HEK293 (cell line): Measurements from ENCODE around the gene OR7G1.

ENCODE experiments used
- CTCF ChIA-PET: fragments of 350-600 bp; formaldehyde crosslinking; extraction: SDS; loops from one replicate; lab custom pipeline; 2021; ENCODE audit warnings: antibody characterized with exemption; lab: Yijun Ruan, JAX
- POLR2A ChIA-PET: fragments of 300-600 bp; formaldehyde crosslinking; extraction: SDS; loops from one replicate; lab custom pipeline; 2020; ENCODE audit warnings: antibody characterized with exemption, inconsistent platforms; lab: Yijun Ruan, JAX
- H3K27ac ChIP-seq: fragments of 200-500 bp; sonication (Bioruptor generic); 2 replicates; pipeline ENCODE4 v1.5.1; 2014; ENCODE audit warnings: low read depth, low read length, control low read depth, inconsistent platforms; ENCODE audit errors: extremely low read depth
- H3K36me3 ChIP-seq, 2 experiments: fragments of 200-500 bp in 1 of 2; sonication (Bioruptor generic) in 1 of 2; 1 replicate in 1 of 2; 2 replicates in 1 of 2; pipeline ENCODE4 v1.5.1; 2014 to 2017; ENCODE audit warnings: inconsistent platforms in 2 of 2, low read length in 2 of 2; ENCODE audit not compliant: control insufficient read depth in 2 of 2, insufficient read depth in 1 of 2
- H3K4me1 ChIP-seq: fragments of 200-500 bp; sonication (Bioruptor generic); 2 replicates; pipeline ENCODE4 v1.5.1; 2014; ENCODE audit warnings: mild to moderate bottlenecking, low read length, inconsistent platforms; ENCODE audit not compliant: control insufficient read depth, insufficient read depth
- H3K4me3 ChIP-seq: 2 replicates; pipeline ENCODE4 v1.5.1; 2011; ENCODE audit warnings: low read depth, mild to moderate bottlenecking, control low read depth, low read length, moderate library complexity
- H3K9me3 ChIP-seq: fragments of 200-500 bp; sonication (Bioruptor generic); 2 replicates; pipeline ENCODE4 v1.5.1; 2014; ENCODE audit warnings: low read depth, low read length, inconsistent platforms; ENCODE audit not compliant: control insufficient read depth, insufficient read depth
- BCL11B ChIP-seq: fragments of 450-650 bp; formaldehyde crosslinking; IDR thresholded peaks from 2 replicates; pipeline ENCODE4 v1.5.1; 2016; ENCODE audit warnings: low read depth, missing biosample characterization, missing genetic modification characterization
- KLF8 ChIP-seq: fragments of 450-650 bp; formaldehyde crosslinking; IDR thresholded peaks from 2 replicates; pipeline ENCODE4 v1.5.1; 2016; ENCODE audit warnings: missing biosample characterization, missing genetic modification characterization
- SCRT2 ChIP-seq: fragments of 450-650 bp; formaldehyde crosslinking; IDR thresholded peaks from 2 replicates; pipeline ENCODE4 v1.5.1; 2016; ENCODE audit warnings: missing biosample characterization, missing genetic modification characterization
- ZBTB17 ChIP-seq: fragments of 450-650 bp; formaldehyde crosslinking; IDR thresholded peaks from 2 replicates; pipeline ENCODE4 v1.5.1; 2016; ENCODE audit warnings: missing biosample characterization, missing genetic modification characterization
- ZBTB20 ChIP-seq: fragments of 450-650 bp; formaldehyde crosslinking; IDR thresholded peaks from 2 replicates; pipeline ENCODE4 v1.5.1; 2016; ENCODE audit warnings: missing biosample characterization, missing genetic modification characterization
- ZFP37 ChIP-seq: fragments of 450-650 bp; formaldehyde crosslinking; IDR thresholded peaks from 2 replicates; pipeline ENCODE4 v1.5.1; 2016; ENCODE audit warnings: missing biosample characterization, missing genetic modification characterization
- ZNF16 ChIP-seq: fragments of 450-650 bp; formaldehyde crosslinking; IDR thresholded peaks from 2 replicates; pipeline ENCODE4 v1.5.1; 2016; ENCODE audit warnings: low read depth, missing biosample characterization, missing genetic modification characterization
- ZNF169 ChIP-seq: fragments of 450-650 bp; formaldehyde crosslinking; IDR thresholded peaks from 2 replicates; pipeline ENCODE4 v1.5.1; 2016; ENCODE audit warnings: missing biosample characterization, missing genetic modification characterization
- ZNF2 ChIP-seq: fragments of 450-650 bp; formaldehyde crosslinking; IDR thresholded peaks from 2 replicates; pipeline ENCODE4 v1.5.1; 2016; ENCODE audit warnings: missing biosample characterization, missing genetic modification characterization
- ZNF214 ChIP-seq: fragments of 450-650 bp; formaldehyde crosslinking; IDR thresholded peaks from 2 replicates; pipeline ENCODE4 v1.5.1; 2017; ENCODE audit warnings: missing biosample characterization, mild to moderate bottlenecking, missing genetic modification characterization, borderline replicate concordance
- ZNF274 ChIP-seq, 2 experiments: fragments of 200-500 bp in 1 of 2; fragments of 450-650 bp in 1 of 2; sonication (Bioruptor generic) in 1 of 2; formaldehyde crosslinking in 1 of 2; IDR thresholded peaks; 2 replicates each; pipeline versions ENCODE4 v1.5.1 to v1.6.1; 2014 to 2016; ENCODE audit warnings: borderline replicate concordance in 1 of 2, inconsistent platforms in 1 of 2, low read length in 1 of 2, missing biosample characterization in 1 of 2, missing genetic modification characterization in 1 of 2
- ZNF302 ChIP-seq: fragments of 450-650 bp; formaldehyde crosslinking; IDR thresholded peaks from 2 replicates; pipeline ENCODE4 v1.5.1; 2016; ENCODE audit warnings: missing biosample characterization, missing genetic modification characterization, low read depth
- ZNF404 ChIP-seq: fragments of 450-650 bp; formaldehyde crosslinking; IDR thresholded peaks from 2 replicates; pipeline ENCODE4 v1.5.1; 2017; ENCODE audit warnings: missing biosample characterization, missing genetic modification characterization
- ZNF48 ChIP-seq: fragments of 450-650 bp; formaldehyde crosslinking; IDR thresholded peaks from 2 replicates; pipeline ENCODE4 v1.5.1; 2016; ENCODE audit warnings: missing biosample characterization, missing genetic modification characterization
- ZNF521 ChIP-seq: fragments of 450-650 bp; formaldehyde crosslinking; IDR thresholded peaks from 2 replicates; pipeline ENCODE4 v1.5.1; 2017; ENCODE audit warnings: missing biosample characterization, mild to moderate bottlenecking, missing genetic modification characterization
- ZNF561 ChIP-seq: fragments of 450-650 bp; IDR thresholded peaks from 2 replicates; pipeline ENCODE4 v1.5.1; 2018; ENCODE audit warnings: missing biosample characterization, missing genetic modification characterization, borderline replicate concordance
- ZNF585B ChIP-seq: fragments of 450-650 bp; formaldehyde crosslinking; IDR thresholded peaks from 2 replicates; pipeline ENCODE4 v1.5.1; 2016; ENCODE audit warnings: missing biosample characterization, missing genetic modification characterization
- ZNF610 ChIP-seq: fragments of 450-650 bp; formaldehyde crosslinking; IDR thresholded peaks from 2 replicates; pipeline ENCODE4 v1.5.1; 2016; ENCODE audit warnings: missing biosample characterization, missing genetic modification characterization, borderline replicate concordance
- ZNF629 ChIP-seq: fragments of 450-650 bp; formaldehyde crosslinking; IDR thresholded peaks from 2 replicates; pipeline ENCODE4 v1.5.1; 2017; ENCODE audit warnings: missing biosample characterization, missing genetic modification characterization
- ZNF664 ChIP-seq: fragments of 450-650 bp; formaldehyde crosslinking; IDR thresholded peaks from 2 replicates; pipeline ENCODE4 v1.5.1; 2016; ENCODE audit warnings: missing biosample characterization, missing genetic modification characterization
- ZNF776 ChIP-seq: fragments of 450-650 bp; formaldehyde crosslinking; IDR thresholded peaks from 2 replicates; pipeline ENCODE4 v1.5.0; 2017; ENCODE audit warnings: missing biosample characterization, missing genetic modification characterization, borderline replicate concordance
- TF ChIP-seq, protein P1 (sequence below): fragments of 450-650 bp; formaldehyde crosslinking; IDR thresholded peaks from 2 replicates; pipeline ENCODE4 v1.5.1; 2016; ENCODE audit warnings: missing biosample characterization, missing genetic modification characterization
- TF ChIP-seq, protein P2 (sequence below): fragments of 450-650 bp; formaldehyde crosslinking; IDR thresholded peaks from 2 replicates; pipeline ENCODE4 v1.5.1; 2016; ENCODE audit warnings: missing biosample characterization, missing genetic modification characterization
- TF ChIP-seq, protein P3 (sequence below): fragments of 450-650 bp; formaldehyde crosslinking; IDR thresholded peaks from 2 replicates; pipeline ENCODE4 v1.5.1; 2016; ENCODE audit warnings: missing biosample characterization, missing genetic modification characterization
- TF ChIP-seq, protein P4 (sequence below): fragments of 450-650 bp; formaldehyde crosslinking; IDR thresholded peaks from 2 replicates; pipeline ENCODE4 v1.5.1; 2017; ENCODE audit warnings: missing biosample characterization, missing genetic modification characterization

The OR7G1 gene

DNA sequence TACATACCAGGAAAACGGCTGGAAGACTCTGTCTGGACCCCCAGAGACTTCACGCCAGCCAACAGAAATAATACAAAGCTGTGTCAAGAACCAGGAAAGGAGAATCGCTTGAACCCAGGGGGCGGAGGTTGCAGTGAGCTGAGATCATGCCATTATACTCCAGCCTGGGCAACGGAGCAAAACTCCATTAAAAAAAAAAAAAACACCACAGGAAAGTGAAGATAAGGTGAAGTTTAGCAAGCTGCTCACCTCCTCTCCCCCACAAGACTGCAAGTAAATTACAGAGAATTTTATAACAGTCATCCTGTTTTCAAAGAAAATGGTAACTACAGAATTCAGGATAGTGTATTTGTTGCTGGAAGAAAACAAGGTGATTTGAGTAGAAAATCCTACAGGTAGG is 984 bp upstream of the OR7G1 start (continued):
- TF ChIP-seq, protein P1, sequence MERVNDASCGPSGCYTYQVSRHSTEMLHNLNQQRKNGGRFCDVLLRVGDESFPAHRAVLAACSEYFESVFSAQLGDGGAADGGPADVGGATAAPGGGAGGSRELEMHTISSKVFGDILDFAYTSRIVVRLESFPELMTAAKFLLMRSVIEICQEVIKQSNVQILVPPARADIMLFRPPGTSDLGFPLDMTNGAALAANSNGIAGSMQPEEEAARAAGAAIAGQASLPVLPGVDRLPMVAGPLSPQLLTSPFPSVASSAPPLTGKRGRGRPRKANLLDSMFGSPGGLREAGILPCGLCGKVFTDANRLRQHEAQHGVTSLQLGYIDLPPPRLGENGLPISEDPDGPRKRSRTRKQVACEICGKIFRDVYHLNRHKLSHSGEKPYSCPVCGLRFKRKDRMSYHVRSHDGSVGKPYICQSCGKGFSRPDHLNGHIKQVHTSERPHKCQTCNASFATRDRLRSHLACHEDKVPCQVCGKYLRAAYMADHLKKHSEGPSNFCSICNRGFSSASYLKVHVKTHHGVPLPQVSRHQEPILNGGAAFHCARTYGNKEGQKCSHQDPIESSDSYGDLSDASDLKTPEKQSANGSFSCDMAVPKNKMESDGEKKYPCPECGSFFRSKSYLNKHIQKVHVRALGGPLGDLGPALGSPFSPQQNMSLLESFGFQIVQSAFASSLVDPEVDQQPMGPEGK (tag by site-specific recombination): no peak
- TF ChIP-seq ZNF169 (tag by site-specific recombination) (no peak), KLF8 (tag by site-specific recombination) (no peak), ZNF48 (tag by site-specific recombination) (no peak), ZNF16 (tag by site-specific recombination) (no peak), ZNF521 (tag by site-specific recombination) (no peak), ZFP37 (no peak)
- TF ChIP-seq, protein P2, sequence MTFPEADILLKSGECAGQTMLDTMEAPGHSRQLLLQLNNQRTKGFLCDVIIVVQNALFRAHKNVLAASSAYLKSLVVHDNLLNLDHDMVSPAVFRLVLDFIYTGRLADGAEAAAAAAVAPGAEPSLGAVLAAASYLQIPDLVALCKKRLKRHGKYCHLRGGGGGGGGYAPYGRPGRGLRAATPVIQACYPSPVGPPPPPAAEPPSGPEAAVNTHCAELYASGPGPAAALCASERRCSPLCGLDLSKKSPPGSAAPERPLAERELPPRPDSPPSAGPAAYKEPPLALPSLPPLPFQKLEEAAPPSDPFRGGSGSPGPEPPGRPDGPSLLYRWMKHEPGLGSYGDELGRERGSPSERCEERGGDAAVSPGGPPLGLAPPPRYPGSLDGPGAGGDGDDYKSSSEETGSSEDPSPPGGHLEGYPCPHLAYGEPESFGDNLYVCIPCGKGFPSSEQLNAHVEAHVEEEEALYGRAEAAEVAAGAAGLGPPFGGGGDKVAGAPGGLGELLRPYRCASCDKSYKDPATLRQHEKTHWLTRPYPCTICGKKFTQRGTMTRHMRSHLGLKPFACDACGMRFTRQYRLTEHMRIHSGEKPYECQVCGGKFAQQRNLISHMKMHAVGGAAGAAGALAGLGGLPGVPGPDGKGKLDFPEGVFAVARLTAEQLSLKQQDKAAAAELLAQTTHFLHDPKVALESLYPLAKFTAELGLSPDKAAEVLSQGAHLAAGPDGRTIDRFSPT (tag by site-specific recombination): no peak

DNA sequence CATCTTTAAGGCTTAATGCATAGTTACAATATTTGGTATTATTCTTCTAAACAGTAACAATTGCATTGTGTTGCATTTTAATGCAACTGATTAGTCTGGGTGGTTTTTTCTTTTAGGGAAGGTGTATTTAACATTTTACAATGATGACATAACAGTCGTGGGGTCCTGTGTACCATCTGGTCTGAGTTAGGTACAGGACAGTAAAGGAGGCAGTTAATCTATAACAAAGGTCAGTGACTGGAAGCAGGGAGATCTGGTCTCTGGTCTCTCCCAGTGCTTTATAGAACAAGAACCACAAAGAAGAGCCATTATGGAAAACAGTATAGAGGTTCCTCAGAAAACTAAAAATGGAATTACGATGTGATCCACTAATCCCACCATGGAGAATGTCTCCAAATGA is 5.6 kb downstream of the OR7G1 start:
- CTCF ChIA-PET: no interaction called here
- Histone ChIP-seq H3K27ac (no peak overlapping the region), H3K36me3 (no peaks in the 10 kb centered on the region), H3K4me3 (no peak overlapping the region), H3K4me1 (no peaks in the 10 kb centered on the region), H3K9me3 (no peaks in the 10 kb centered on the region)
- POLR2A ChIA-PET: no interaction called here
- TF ChIP-seq ZNF2 (no peak), ZNF629 (tag by site-specific recombination) (no peak), ZNF610 (no peak), ZNF274 (IDR thresholded peaks at IDR 0.05; ENCODE audit: low read length) (no peak), ZNF274 (tag by site-specific recombination; IDR thresholded peaks at IDR 0.05; ENCODE audit: borderline replicate concordance) (no peak), ZBTB20 (tag by site-specific recombination) (no peak), ZNF664 (no peak), ZNF404 (no peak), ZNF214 (tag by site-specific recombination) (no peak), ZNF776 (tag by site-specific recombination) (no peak), ZNF561 (tag by site-specific recombination) (no peak)
- TF ChIP-seq, protein P3, sequence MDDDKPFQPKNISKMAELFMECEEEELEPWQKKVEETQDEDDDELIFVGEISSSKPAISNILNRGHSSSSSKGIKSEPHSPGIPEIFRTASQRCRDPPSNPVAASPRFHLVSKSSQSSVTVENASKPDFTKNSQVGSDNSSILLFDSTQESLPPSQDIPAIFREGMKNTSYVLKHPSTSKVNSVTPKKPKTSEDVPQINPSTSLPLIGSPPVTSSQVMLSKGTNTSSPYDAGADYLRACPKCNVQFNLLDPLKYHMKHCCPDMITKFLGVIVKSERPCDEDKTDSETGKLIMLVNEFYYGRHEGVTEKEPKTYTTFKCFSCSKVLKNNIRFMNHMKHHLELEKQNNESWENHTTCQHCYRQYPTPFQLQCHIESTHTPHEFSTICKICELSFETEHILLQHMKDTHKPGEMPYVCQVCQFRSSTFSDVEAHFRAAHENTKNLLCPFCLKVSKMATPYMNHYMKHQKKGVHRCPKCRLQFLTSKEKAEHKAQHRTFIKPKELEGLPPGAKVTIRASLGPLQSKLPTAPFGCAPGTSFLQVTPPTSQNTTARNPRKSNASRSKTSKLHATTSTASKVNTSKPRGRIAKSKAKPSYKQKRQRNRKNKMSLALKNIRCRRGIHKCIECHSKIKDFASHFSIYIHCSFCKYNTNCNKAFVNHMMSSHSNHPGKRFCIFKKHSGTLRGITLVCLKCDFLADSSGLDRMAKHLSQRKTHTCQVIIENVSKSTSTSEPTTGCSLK (tag by site-specific recombination): no peak

DNA sequence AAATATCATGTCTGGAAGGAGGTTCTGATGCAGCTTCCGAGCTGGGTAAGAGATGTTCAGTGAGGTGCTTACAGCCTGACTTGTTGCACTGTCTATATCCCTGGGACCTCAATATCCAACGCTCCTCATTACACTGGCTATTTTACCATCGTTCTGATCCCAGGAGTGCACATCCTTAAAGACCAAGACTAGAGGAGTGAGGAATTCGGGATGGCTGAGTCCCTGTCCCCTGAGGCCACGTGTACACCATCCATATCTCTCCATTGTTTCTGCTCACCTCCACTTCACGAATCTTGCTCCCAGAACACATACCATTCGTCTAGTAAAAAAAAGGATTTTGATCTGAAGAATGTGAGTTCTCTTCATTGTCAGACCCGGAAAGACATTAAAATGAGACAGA is 8.2 kb downstream of the OR7G1 start, which contains the start of gene OR7G2:
Gene OR7G2, minus strand, starts transcription at position 101 of the 400 bp plus-strand sequence. CDS start 4,232 bp downstream, outside the sequence.
- ChIA-PET CTCF (no interaction called here), POLR2A (no interaction called here)
- Histone ChIP-seq H3K27ac (no peak within 1 kb of the TSS), H3K4me3 (no peak within 1 kb of the TSS), H3K4me1 (no peaks in the 10 kb centered on the region), H3K9me3 (no peaks in the 10 kb centered on the region), H3K36me3 (no peaks in the 10 kb centered on the region)
- TF ChIP-seq SCRT2 (tag by site-specific recombination) (no peak), BCL11B (tag by site-specific recombination) (no peak), ZNF585B (tag by site-specific recombination) (no peak), ZNF302 (tag by site-specific recombination) (no peak), ZBTB17 (no peak)
- TF ChIP-seq, protein P4, sequence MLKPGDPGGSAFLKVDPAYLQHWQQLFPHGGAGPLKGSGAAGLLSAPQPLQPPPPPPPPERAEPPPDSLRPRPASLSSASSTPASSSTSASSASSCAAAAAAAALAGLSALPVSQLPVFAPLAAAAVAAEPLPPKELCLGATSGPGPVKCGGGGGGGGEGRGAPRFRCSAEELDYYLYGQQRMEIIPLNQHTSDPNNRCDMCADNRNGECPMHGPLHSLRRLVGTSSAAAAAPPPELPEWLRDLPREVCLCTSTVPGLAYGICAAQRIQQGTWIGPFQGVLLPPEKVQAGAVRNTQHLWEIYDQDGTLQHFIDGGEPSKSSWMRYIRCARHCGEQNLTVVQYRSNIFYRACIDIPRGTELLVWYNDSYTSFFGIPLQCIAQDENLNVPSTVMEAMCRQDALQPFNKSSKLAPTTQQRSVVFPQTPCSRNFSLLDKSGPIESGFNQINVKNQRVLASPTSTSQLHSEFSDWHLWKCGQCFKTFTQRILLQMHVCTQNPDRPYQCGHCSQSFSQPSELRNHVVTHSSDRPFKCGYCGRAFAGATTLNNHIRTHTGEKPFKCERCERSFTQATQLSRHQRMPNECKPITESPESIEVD (tag by site-specific recombination): no peak
